ENCODE results near the gene TAF3. TPM values are rescaled to one million over a fixed set of nuclear protein-coding genes. Genes with fewer than 3 reads are reported as not detected.
A peak's percentile ranks its signal among the peaks of the same experiment; 100 is the strongest.

The TAF3 gene
- polyA plus RNA-seq, 3 donors = 1.6 to 3.9 (median 3.4) TPM

DNA sequence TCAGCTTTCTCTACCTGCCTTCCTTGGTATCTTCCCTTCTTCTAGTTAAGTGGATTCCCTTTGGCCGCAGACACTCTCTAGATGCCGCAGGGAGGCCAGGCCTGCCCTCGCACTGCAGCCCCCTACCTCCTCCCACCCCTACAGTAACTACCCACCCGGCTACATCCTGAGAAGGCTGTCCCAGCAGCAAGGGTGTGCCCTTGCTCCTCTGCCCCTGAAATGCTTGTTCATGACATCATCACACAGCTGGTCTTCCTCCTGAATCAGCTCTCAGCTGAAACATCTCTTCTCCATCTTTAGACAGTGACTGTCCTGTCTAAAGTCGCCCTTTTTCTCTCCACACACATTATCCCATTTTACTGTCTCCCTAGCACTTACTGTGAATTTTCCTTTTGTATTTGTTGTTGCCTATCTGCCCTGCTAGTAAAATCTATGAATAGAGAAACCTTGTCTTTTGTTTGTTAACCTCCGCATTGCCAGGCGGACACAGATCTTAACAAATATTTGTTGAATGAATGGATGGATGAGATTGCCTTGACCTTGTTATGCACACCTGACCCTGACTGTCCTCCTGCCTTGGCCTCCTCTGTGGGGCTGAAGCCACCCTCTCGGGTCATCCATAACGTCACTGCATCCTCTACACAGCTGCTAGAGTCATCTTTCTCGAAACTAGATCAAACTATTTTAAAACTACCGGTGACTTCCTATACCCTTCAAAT is 127.3 kb downstream of the TAF3 start:
- 96% methylated on average over 8 of the region's 11 CpGs for WGBS (ENCODE audit: insufficient coverage)

DNA sequence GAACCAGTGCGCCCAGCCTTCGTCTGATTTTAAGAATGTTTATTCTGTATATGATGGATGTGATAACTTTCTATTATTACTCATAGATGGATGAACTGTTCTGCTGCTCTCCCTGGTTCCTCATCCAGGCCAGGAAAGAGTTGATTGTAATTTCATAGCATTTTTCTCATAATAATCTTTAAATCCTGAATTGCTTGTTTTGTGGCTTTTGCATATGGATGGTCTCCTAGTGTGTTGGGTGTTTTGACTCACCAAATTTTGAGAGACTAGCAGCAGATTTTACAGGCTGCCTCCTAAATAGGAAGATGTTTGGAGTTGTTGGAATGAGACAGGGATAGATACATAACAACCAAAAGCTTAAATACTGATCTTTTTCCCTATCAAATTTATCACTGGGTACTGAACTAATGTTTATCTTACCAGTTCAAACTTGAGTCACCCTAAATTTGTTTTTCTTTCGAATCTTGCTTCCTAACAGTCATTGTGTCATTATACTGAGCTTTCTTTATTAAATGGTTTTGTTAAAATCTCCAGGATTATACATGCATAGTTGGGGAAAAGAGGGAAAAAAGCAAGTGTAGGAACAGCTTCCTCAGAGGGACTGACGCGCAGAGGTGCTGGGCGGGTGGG is 130.2 kb downstream of the TAF3 start:
- Histone ChIP-seq H2AFZ (ENCODE audit: insufficient read depth, low read depth, low read length, poor library complexity, severe bottlenecking) (no peak overlapping the region), H3K27ac (ENCODE audit: low read depth in 1 of 2, low read length in 2 of 2) (no peak overlapping the region), H3K27me3 (ENCODE audit: control insufficient read depth in 2 of 2, insufficient read depth in 2 of 2, low read length in 2 of 2) (no peaks in the 10 kb centered on the region), H3K79me2 (ENCODE audit: insufficient read depth, low read length) (no peaks in the 10 kb centered on the region), H3K4me3 (replicated peaks in 1 of 3; ENCODE audit: low read depth in 2 of 3, low read length in 3 of 3) (no peak overlapping the region), H3K9ac (ENCODE audit: insufficient read depth, low read length, poor library complexity, severe bottlenecking) (no peak overlapping the region), H3K9me3 (replicated peaks in 1 of 2; ENCODE audit: control insufficient read depth in 1 of 2, insufficient read depth in 1 of 2, low read length in 2 of 2) (no peaks in the 10 kb centered on the region), H3K4me1 (ENCODE audit: control insufficient read depth in 1 of 2, insufficient read depth in 2 of 2, low read length in 2 of 2) (no peaks in the 10 kb centered on the region), H4K20me1 (ENCODE audit: insufficient read depth, low read length) (peaks cover 20% of the 10 kb centered on the region), H3K36me3 (replicated peaks in 1 of 2; ENCODE audit: control insufficient read depth in 1 of 2, insufficient read depth in 2 of 2, low read length in 2 of 2) (no peaks in the 10 kb centered on the region), H3K4me2 (replicated peaks; ENCODE audit: extremely low read depth, low read length, poor library complexity, severe bottlenecking) (no peak overlapping the region)
- H3K9me3 Mint-ChIP-seq = peaks cover 0 to 3% (median 0%) of the 10 kb centered on the region in 7 donors
- DNase-seq = no peak
- WGBS (ENCODE audit: insufficient coverage) = 97% methylated on average over 3 of the region's 6 CpGs
- H3K4me3 Mint-ChIP-seq = no peak overlapping the region
- H3K27me3 Mint-ChIP-seq (ENCODE audit: low read depth in 3 of 3) = peaks cover 0 to 3% (median 1%) of the 10 kb centered on the region in 3 donors
- H3K27ac Mint-ChIP-seq = peak overlapping the region in 1 of 7 donors; percentile 29
- peaks cover 4 to 8% of the 10 kb centered on the region in 2 donors for H3K36me3 Mint-ChIP-seq
- intact Hi-C loops (cut with micrococcal nuclease) = no loop called here
- TF ChIP-seq, protein P1, sequence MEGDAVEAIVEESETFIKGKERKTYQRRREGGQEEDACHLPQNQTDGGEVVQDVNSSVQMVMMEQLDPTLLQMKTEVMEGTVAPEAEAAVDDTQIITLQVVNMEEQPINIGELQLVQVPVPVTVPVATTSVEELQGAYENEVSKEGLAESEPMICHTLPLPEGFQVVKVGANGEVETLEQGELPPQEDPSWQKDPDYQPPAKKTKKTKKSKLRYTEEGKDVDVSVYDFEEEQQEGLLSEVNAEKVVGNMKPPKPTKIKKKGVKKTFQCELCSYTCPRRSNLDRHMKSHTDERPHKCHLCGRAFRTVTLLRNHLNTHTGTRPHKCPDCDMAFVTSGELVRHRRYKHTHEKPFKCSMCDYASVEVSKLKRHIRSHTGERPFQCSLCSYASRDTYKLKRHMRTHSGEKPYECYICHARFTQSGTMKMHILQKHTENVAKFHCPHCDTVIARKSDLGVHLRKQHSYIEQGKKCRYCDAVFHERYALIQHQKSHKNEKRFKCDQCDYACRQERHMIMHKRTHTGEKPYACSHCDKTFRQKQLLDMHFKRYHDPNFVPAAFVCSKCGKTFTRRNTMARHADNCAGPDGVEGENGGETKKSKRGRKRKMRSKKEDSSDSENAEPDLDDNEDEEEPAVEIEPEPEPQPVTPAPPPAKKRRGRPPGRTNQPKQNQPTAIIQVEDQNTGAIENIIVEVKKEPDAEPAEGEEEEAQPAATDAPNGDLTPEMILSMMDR (IDR thresholded peaks at IDR 0.05) = no peak
- peaks cover 9% of the 10 kb centered on the region for H3K4me1 Mint-ChIP-seq

More for the DNA sequence above, 127.3 kb downstream of the TAF3 start:
- Mint-ChIP-seq H3K9me3 (peaks cover 0 to 3% (median 0%) of the 10 kb centered on the region in 7 donors), H3K4me3 (no peak overlapping the region), H3K4me1 (peaks cover 9% of the 10 kb centered on the region), H3K27ac (peak overlapping the region in 1 of 7 donors; percentile 12), H3K27me3 (ENCODE audit: low read depth in 3 of 3) (peaks cover 0 to 3% (median 0%) of the 10 kb centered on the region in 3 donors), H3K36me3 (peaks cover 8% of the 10 kb centered on the region in 2 donors)
- no peak overlapping the region for H3K27ac ChIP-seq (ENCODE audit: low read depth in 1 of 2, low read length in 2 of 2)
- no peaks in the 10 kb centered on the region for H3K79me2 ChIP-seq (ENCODE audit: insufficient read depth, low read length)
- no peak for DNase-seq
- intact Hi-C loops (cut with micrococcal nuclease) = no loop called here
- no peak overlapping the region for H2AFZ ChIP-seq (ENCODE audit: insufficient read depth, low read depth, low read length, poor library complexity, severe bottlenecking)
- TF ChIP-seq, protein P1 (IDR thresholded peaks at IDR 0.05) = no peak
- no peak overlapping the region for H3K9ac ChIP-seq (ENCODE audit: insufficient read depth, low read length, poor library complexity, severe bottlenecking)
- H3K4me1 ChIP-seq (ENCODE audit: control insufficient read depth in 1 of 2, insufficient read depth in 2 of 2, low read length in 2 of 2) = no peaks in the 10 kb centered on the region
- H3K4me3 ChIP-seq (replicated peaks in 1 of 3; ENCODE audit: low read depth in 2 of 3, low read length in 3 of 3) = no peak overlapping the region
- H4K20me1 ChIP-seq (ENCODE audit: insufficient read depth, low read length) = peaks cover 31% of the 10 kb centered on the region
- H3K4me2 ChIP-seq (replicated peaks; ENCODE audit: extremely low read depth, low read length, poor library complexity, severe bottlenecking) = no peak overlapping the region
- no peaks in the 10 kb centered on the region for H3K27me3 ChIP-seq (ENCODE audit: control insufficient read depth in 2 of 2, insufficient read depth in 2 of 2, low read length in 2 of 2)
- H3K9me3 ChIP-seq (replicated peaks in 1 of 2; ENCODE audit: control insufficient read depth in 1 of 2, insufficient read depth in 1 of 2, low read length in 2 of 2) = no peaks in the 10 kb centered on the region
- H3K36me3 ChIP-seq (replicated peaks in 1 of 2; ENCODE audit: control insufficient read depth in 1 of 2, insufficient read depth in 2 of 2, low read length in 2 of 2) = no peaks in the 10 kb centered on the region
